C4-2B (cell line): ENCODE data around the gene ARHGAP26.

Source experiments
- CTCF ChIP-seq: fragments of 450-650 bp; conservative IDR thresholded peaks from 2 replicates; pipeline ENCODE4 v1.5.1; 2017; ENCODE audit warnings: mild to moderate bottlenecking
- ZFX ChIP-seq: fragments of 450-650 bp; IDR thresholded peaks from 2 replicates; pipeline ENCODE4 v1.6.1; 2017

- TF ChIP-seq CTCF (no peak), ZFX (no peak)
These were observed 411.0 kb downstream of the ARHGAP26 start for GRCh38 chr5:143181173-143181572.
